PC-3 (cell line): ENCODE measurements around the gene BFAR. TPM values are rescaled to one million over a fixed set of nuclear protein-coding genes. Genes with fewer than 3 reads are reported as not detected.

Experiments used
- ATAC-seq: fragments of 200-7000 bp; cut with Tn5 transposase; 2 replicates; pipeline ENCODE4 v1.9.1; 2020; ENCODE audit warnings: mild to moderate bottlenecking, moderate library complexity
- BruUV-seq: library from RNA; stranded (reverse); fragments of 400-500 nt; replicated peaks from 2 replicates; lab custom pipeline; 2021; lab: Mats Ljungman, UMichigan
- CTCF ChIA-PET: fragments of 300-600 bp; sonication (Branson Sonifier 250); formaldehyde crosslinking; loops from one replicate; lab custom pipeline; 2022; ENCODE audit warnings: antibody characterized with exemption; lab: Charles Lee
- POLR2A ChIA-PET: fragments of 300-600 bp; sonication (Branson Sonifier 250); formaldehyde crosslinking; loops from one replicate; lab custom pipeline; 2022; ENCODE audit warnings: antibody characterized with exemption; ENCODE audit not compliant: unreplicated experiment; lab: Charles Lee
- DNase-seq: peaks from one replicate; pipeline ENCODE4 v3.0.0-alpha.2; 2015
- H2AFZ ChIP-seq: fragments of 300-600 bp; sonication (generic); 2 replicates; pipeline ENCODE4 v1.6.0; 2016; ENCODE audit warnings: antibody characterized with exemption, low read length
- H3F3A ChIP-seq: fragments of 300-600 bp; sonication (generic); one replicate; pipeline ENCODE4 v1.6.0; 2017; ENCODE audit warnings: antibody characterized with exemption, low read length, control low read depth, mild to moderate bottlenecking; ENCODE audit not compliant: unreplicated experiment
- H3K27ac ChIP-seq: fragments of 300-600 bp; sonication (generic); 2 replicates; pipeline ENCODE4 v1.5.1; 2016; ENCODE audit warnings: mild to moderate bottlenecking, low read length
- H3K27me3 ChIP-seq: fragments of 300-600 bp; sonication (generic); 2 replicates; pipeline ENCODE4 v1.6.1; 2016; ENCODE audit warnings: low read length, mixed read lengths
- H3K36me3 ChIP-seq: fragments of 300-600 bp; sonication (generic); 2 replicates; pipeline ENCODE4 v1.6.1; 2016; ENCODE audit warnings: low read depth, mixed run types, low read length, mixed read lengths
- H3K4me1 ChIP-seq: fragments of 300-600 bp; sonication (generic); 2 replicates; pipeline ENCODE4 v1.5.1; 2016; ENCODE audit warnings: low read length; ENCODE audit not compliant: insufficient read depth
- H3K4me2 ChIP-seq: fragments of 300-600 bp; sonication (generic); 2 replicates; pipeline ENCODE4 v1.6.0; 2016; ENCODE audit warnings: low read length
- H3K4me3 ChIP-seq: fragments of 300-600 bp; sonication (generic); 2 replicates; pipeline ENCODE4 v1.5.1; 2016; ENCODE audit warnings: mild to moderate bottlenecking, low read length, mixed read lengths
- H3K79me2 ChIP-seq: fragments of 300-600 bp; sonication (generic); 2 replicates; pipeline ENCODE4 v1.6.1; 2017; ENCODE audit warnings: low read length, mixed read lengths
- H3K9ac ChIP-seq: fragments of 300-600 bp; sonication (generic); 2 replicates; pipeline ENCODE4 v1.6.0; 2016; ENCODE audit warnings: mild to moderate bottlenecking, low read length
- H3K9me2 ChIP-seq: fragments of 300-600 bp; sonication (generic); replicated peaks from 2 replicates; pipeline ENCODE4 v1.6.1; 2016; ENCODE audit warnings: mixed run types, low read length, mixed read lengths
- H3K9me3 ChIP-seq: fragments of 300-600 bp; sonication (generic); 2 replicates; pipeline ENCODE4 v1.6.1; 2016; ENCODE audit warnings: low read length, mixed read lengths
- H4K20me1 ChIP-seq: fragments of 300-600 bp; sonication (generic); 2 replicates; pipeline ENCODE4 v1.6.1; 2016; ENCODE audit warnings: low read length, mixed read lengths
- CTCF ChIP-seq: fragments of 300-600 bp; sonication (generic); conservative IDR thresholded peaks from 2 replicates; pipeline ENCODE4 v1.5.1; 2017; ENCODE audit warnings: antibody characterized with exemption, low read depth, mild to moderate bottlenecking, low read length
- EZH2 ChIP-seq: fragments of 300-600 bp; sonication (generic); IDR thresholded peaks from one replicate; pipeline ENCODE4 v1.6.1; 2017; ENCODE audit warnings: antibody characterized with exemption, mild to moderate bottlenecking, low read length; ENCODE audit not compliant: unreplicated experiment
- EZH2phosphoT487 ChIP-seq: fragments of 300-600 bp; sonication (generic); IDR thresholded peaks from 2 replicates; pipeline ENCODE4 v1.6.1; 2018; ENCODE audit warnings: mild to moderate bottlenecking, antibody characterized with exemption, low read length, borderline replicate concordance
- intact Hi-C: fragments of 100-400 bp; cut with micrococcal nuclease; formaldehyde crosslinking; loops from 2 replicates; pipeline ENCODE4 v1.9.0; 2023
- total RNA-seq: library from RNA; depleted of rRNA; stranded (reverse); fragments of >200 nt; gene quantifications from 2 replicates; pipeline ENCODE4 v1.2.3, GENCODE V29; 2014

Gene BFAR
- total RNA-seq, 1 experiment from 2014 or later: 26.9 TPM

DNA sequence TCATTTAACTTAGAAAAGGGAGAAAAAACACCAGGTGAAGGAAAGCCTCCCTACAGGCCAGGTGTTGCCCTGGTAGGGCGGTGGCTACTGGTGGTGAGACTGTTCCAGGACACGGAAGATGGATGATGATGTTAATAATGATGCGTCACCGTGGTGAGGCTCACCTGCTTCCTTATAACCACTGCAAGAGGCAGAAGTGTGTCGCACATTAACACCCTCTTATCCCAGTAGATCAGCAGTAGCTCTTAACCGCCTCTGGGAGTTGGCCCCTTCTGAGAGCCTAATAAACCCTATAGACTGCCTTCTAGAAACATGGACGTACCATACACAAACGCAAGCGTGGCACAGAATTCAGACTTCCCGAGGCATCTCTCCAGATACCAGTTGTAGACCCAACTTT is 7.8 kb downstream of the BFAR start:
- no peak overlapping the region for H3K27ac ChIP-seq
- H3K36me3 ChIP-seq: peaks cover 11% of the 10 kb centered on the region; the same call in 1 of the 2 replicates
- TF ChIP-seq EZH2 (no peak), CTCF (no peak), EZH2phosphoT487 (no peak)
- no TSS peak for BruUV-seq
- no peaks in the 10 kb centered on the region for H3F3A ChIP-seq
- ATAC-seq (no peak), DNase-seq (no peak)
- ChIA-PET CTCF (no interaction called here), POLR2A (no interaction called here)
- H2AFZ ChIP-seq: no peak overlapping the region
- no peaks in the 10 kb centered on the region for H3K9me2 ChIP-seq
- no peak overlapping the region for H3K4me3 ChIP-seq
- peaks cover 65% of the 10 kb centered on the region for H3K79me2 ChIP-seq
- intact Hi-C loops: no loop called here
- no peak overlapping the region for H3K9ac ChIP-seq
- H4K20me1 ChIP-seq: no peaks in the 10 kb centered on the region
- no peaks in the 10 kb centered on the region for H3K9me3 ChIP-seq
- H3K27me3 ChIP-seq: no peaks in the 10 kb centered on the region
- H3K4me2 ChIP-seq: no peak overlapping the region
- H3K4me1 ChIP-seq: no peaks in the 10 kb centered on the region

- DNase-seq: no peak
- Histone ChIP-seq H4K20me1 (no peaks in the 10 kb centered on the region), H3K4me2 (no peak overlapping the region)
Measured at GRCh38 chr16:14641206-14641605, 8.5 kb downstream of the BFAR start.

More at GRCh38 chr16:14641206-14641605, 8.5 kb downstream of the BFAR start:
- no peak overlapping the region for H3K9ac ChIP-seq
- no TSS peak for BruUV-seq
- no peak for ATAC-seq
- H3K27me3 ChIP-seq: no peaks in the 10 kb centered on the region
- no peaks in the 10 kb centered on the region for H3K9me3 ChIP-seq
- H3K9me2 ChIP-seq: no peaks in the 10 kb centered on the region
- TF ChIP-seq EZH2phosphoT487 (no peak), CTCF (no peak), EZH2 (no peak)
- peaks cover 59% of the 10 kb centered on the region for H3K79me2 ChIP-seq
- no peak overlapping the region for H2AFZ ChIP-seq
- peaks cover 11% of the 10 kb centered on the region; the same call in 1 of the 2 replicates for H3K36me3 ChIP-seq
- ChIA-PET CTCF (no interaction called here), POLR2A (no interaction called here)
- no peak overlapping the region for H3K27ac ChIP-seq
- H3K4me3 ChIP-seq: no peak overlapping the region
- H3F3A ChIP-seq: no peaks in the 10 kb centered on the region
- H3K4me1 ChIP-seq: no peaks in the 10 kb centered on the region
- intact Hi-C loops: no loop called here
